PC-3 (cell line): ENCODE results near the gene ZNF366. TPM values are rescaled to one million over a fixed set of nuclear protein-coding genes. Genes with fewer than 3 reads are reported as not detected.

Experiments used
- ATAC-seq: fragments of 200-7000 bp; cut with Tn5 transposase; 2 replicates; pipeline ENCODE4 v1.9.1; 2020; ENCODE audit warnings: mild to moderate bottlenecking, moderate library complexity
- BruUV-seq: library from RNA; stranded (reverse); fragments of 400-500 nt; replicated peaks from 2 replicates; lab custom pipeline; 2021; lab: Mats Ljungman, UMichigan
- CTCF ChIA-PET: fragments of 300-600 bp; sonication (Branson Sonifier 250); formaldehyde crosslinking; loops from one replicate; lab custom pipeline; 2022; ENCODE audit warnings: antibody characterized with exemption; lab: Charles Lee
- POLR2A ChIA-PET: fragments of 300-600 bp; sonication (Branson Sonifier 250); formaldehyde crosslinking; loops from one replicate; lab custom pipeline; 2022; ENCODE audit warnings: antibody characterized with exemption; ENCODE audit not compliant: unreplicated experiment; lab: Charles Lee
- DNase-seq: peaks from one replicate; pipeline ENCODE4 v3.0.0-alpha.2; 2015
- H2AFZ ChIP-seq: fragments of 300-600 bp; sonication (generic); 2 replicates; pipeline ENCODE4 v1.6.0; 2016; ENCODE audit warnings: antibody characterized with exemption, low read length
- H3F3A ChIP-seq: fragments of 300-600 bp; sonication (generic); one replicate; pipeline ENCODE4 v1.6.0; 2017; ENCODE audit warnings: antibody characterized with exemption, low read length, control low read depth, mild to moderate bottlenecking; ENCODE audit not compliant: unreplicated experiment
- H3K27ac ChIP-seq: fragments of 300-600 bp; sonication (generic); 2 replicates; pipeline ENCODE4 v1.5.1; 2016; ENCODE audit warnings: mild to moderate bottlenecking, low read length
- H3K27me3 ChIP-seq: fragments of 300-600 bp; sonication (generic); 2 replicates; pipeline ENCODE4 v1.6.1; 2016; ENCODE audit warnings: low read length, mixed read lengths
- H3K36me3 ChIP-seq: fragments of 300-600 bp; sonication (generic); 2 replicates; pipeline ENCODE4 v1.6.1; 2016; ENCODE audit warnings: low read depth, mixed run types, low read length, mixed read lengths
- H3K4me1 ChIP-seq: fragments of 300-600 bp; sonication (generic); 2 replicates; pipeline ENCODE4 v1.5.1; 2016; ENCODE audit warnings: low read length; ENCODE audit not compliant: insufficient read depth
- H3K4me2 ChIP-seq: fragments of 300-600 bp; sonication (generic); 2 replicates; pipeline ENCODE4 v1.6.0; 2016; ENCODE audit warnings: low read length
- H3K4me3 ChIP-seq: fragments of 300-600 bp; sonication (generic); 2 replicates; pipeline ENCODE4 v1.5.1; 2016; ENCODE audit warnings: mild to moderate bottlenecking, low read length, mixed read lengths
- H3K79me2 ChIP-seq: fragments of 300-600 bp; sonication (generic); 2 replicates; pipeline ENCODE4 v1.6.1; 2017; ENCODE audit warnings: low read length, mixed read lengths
- H3K9ac ChIP-seq: fragments of 300-600 bp; sonication (generic); 2 replicates; pipeline ENCODE4 v1.6.0; 2016; ENCODE audit warnings: mild to moderate bottlenecking, low read length
- H3K9me2 ChIP-seq: fragments of 300-600 bp; sonication (generic); replicated peaks from 2 replicates; pipeline ENCODE4 v1.6.1; 2016; ENCODE audit warnings: mixed run types, low read length, mixed read lengths
- H3K9me3 ChIP-seq: fragments of 300-600 bp; sonication (generic); 2 replicates; pipeline ENCODE4 v1.6.1; 2016; ENCODE audit warnings: low read length, mixed read lengths
- H4K20me1 ChIP-seq: fragments of 300-600 bp; sonication (generic); 2 replicates; pipeline ENCODE4 v1.6.1; 2016; ENCODE audit warnings: low read length, mixed read lengths
- CTCF ChIP-seq: fragments of 300-600 bp; sonication (generic); conservative IDR thresholded peaks from 2 replicates; pipeline ENCODE4 v1.5.1; 2017; ENCODE audit warnings: antibody characterized with exemption, low read depth, mild to moderate bottlenecking, low read length
- EZH2 ChIP-seq: fragments of 300-600 bp; sonication (generic); IDR thresholded peaks from one replicate; pipeline ENCODE4 v1.6.1; 2017; ENCODE audit warnings: antibody characterized with exemption, mild to moderate bottlenecking, low read length; ENCODE audit not compliant: unreplicated experiment
- EZH2phosphoT487 ChIP-seq: fragments of 300-600 bp; sonication (generic); IDR thresholded peaks from 2 replicates; pipeline ENCODE4 v1.6.1; 2018; ENCODE audit warnings: mild to moderate bottlenecking, antibody characterized with exemption, low read length, borderline replicate concordance
- intact Hi-C: fragments of 100-400 bp; cut with micrococcal nuclease; formaldehyde crosslinking; loops from 2 replicates; pipeline ENCODE4 v1.9.0; 2023
- total RNA-seq: library from RNA; depleted of rRNA; stranded (reverse); fragments of >200 nt; gene quantifications from 2 replicates; pipeline ENCODE4 v1.2.3, GENCODE V29; 2014

The ZNF366 gene
- total RNA-seq, 1 experiment from 2014 or later: not detected

- peak overlapping the region; percentile 17 for H3K27ac ChIP-seq
- TF ChIP-seq CTCF (peak; percentile 59), EZH2 (no peak)
- BruUV-seq: no TSS peak
- H4K20me1 ChIP-seq: no peaks in the 10 kb centered on the region
- no peaks in the 10 kb centered on the region for H3K9me2 ChIP-seq
- ATAC-seq (peak; percentile 15; the same call in 1 of the 2 replicates), DNase-seq (peak; percentile 21)
- H3K9ac ChIP-seq: no peak overlapping the region
- no peaks in the 10 kb centered on the region for H3F3A ChIP-seq
- no peaks in the 10 kb centered on the region for H3K79me2 ChIP-seq
- no peaks in the 10 kb centered on the region for H3K27me3 ChIP-seq
- no peak overlapping the region for H3K4me3 ChIP-seq
- peaks cover 6% of the 10 kb centered on the region; the same call in 1 of the 2 replicates for H3K36me3 ChIP-seq
- POLR2A ChIA-PET: no interaction called here
- no peaks in the 10 kb centered on the region for H3K4me1 ChIP-seq
- 0 out of 2 replicates have a peak, but pooled peaks cover 3% of the 10 kb centered on the region for H3K9me3 ChIP-seq
- no peak overlapping the region for H3K4me2 ChIP-seq
- H2AFZ ChIP-seq: no peak overlapping the region
- intact Hi-C loops: no loop called here
- CTCF ChIA-PET: interaction anchor here (0.6 kb wide), 1 partner anchor 95 kb away, joined by 3 read pairs; no protein-coding TSS in a partner anchor
These were observed 104.1 kb downstream of the ZNF366 start for GRCh38 chr5:72402959-72403628.

- Histone ChIP-seq H3K27ac (peak overlapping the region; percentile 17), H3F3A (no peaks in the 10 kb centered on the region), H2AFZ (no peak overlapping the region), H3K9me3 (0 out of 2 replicates have a peak, but pooled peaks cover 3% of the 10 kb centered on the region), H3K4me1 (no peaks in the 10 kb centered on the region), H3K9me2 (no peaks in the 10 kb centered on the region), H4K20me1 (no peaks in the 10 kb centered on the region), H3K27me3 (no peaks in the 10 kb centered on the region), H3K79me2 (no peaks in the 10 kb centered on the region), H3K36me3 (peaks cover 6% of the 10 kb centered on the region; the same call in 1 of the 2 replicates), H3K4me2 (no peak overlapping the region), H3K9ac (no peak overlapping the region), H3K4me3 (no peak overlapping the region)
- intact Hi-C loops: no loop called here
- no peak for TF ChIP-seq CTCF
- no peak for TF ChIP-seq EZH2phosphoT487
- TF ChIP-seq EZH2: no peak
- peak; percentile 43 for DNase-seq
- POLR2A ChIA-PET: no interaction called here
- CTCF ChIA-PET: interaction anchor here (0.6 kb wide), 1 partner anchor 96 kb away, joined by 3 read pairs; no protein-coding TSS in a partner anchor
- peak; percentile 49 for ATAC-seq
- BruUV-seq: no TSS peak
These were observed 104.8 kb downstream of the ZNF366 start for GRCh38 chr5:72402381-72402890.

- Histone ChIP-seq H3K9me3 (0 out of 2 replicates have a peak, but pooled peaks cover 3% of the 10 kb centered on the region), H3K27me3 (no peaks in the 10 kb centered on the region), H3K27ac (no peak overlapping the region), H3K9ac (no peak overlapping the region), H3F3A (no peaks in the 10 kb centered on the region), H2AFZ (no peak overlapping the region), H3K9me2 (no peaks in the 10 kb centered on the region), H4K20me1 (no peaks in the 10 kb centered on the region), H3K79me2 (no peaks in the 10 kb centered on the region), H3K36me3 (peaks cover 6% of the 10 kb centered on the region; the same call in 1 of the 2 replicates), H3K4me2 (no peak overlapping the region), H3K4me3 (no peak overlapping the region), H3K4me1 (no peaks in the 10 kb centered on the region)
- ChIA-PET CTCF (no interaction called here), POLR2A (no interaction called here)
- ATAC-seq (no peak), DNase-seq (no peak)
- intact Hi-C loops: no loop called here
- no TSS peak for BruUV-seq
- TF ChIP-seq EZH2phosphoT487: no peak
- TF ChIP-seq CTCF: no peak
These were observed 106.3 kb downstream of the ZNF366 start for GRCh38 chr5:72400950-72401349.
